Suprapubic skin (tissue), 4 donors: ENCODE data around the gene TTC6. TPM values are rescaled to one million over a fixed set of nuclear protein-coding genes. Genes with fewer than 3 reads are reported as not detected.

Source experiments
- DNase-seq, 2 donors: peaks; one replicate each; pipeline ENCODE4 v3.0.0-alpha.2; 2019; ENCODE audit warnings: low spot score in 2 of 2
- H3K27ac ChIP-seq: fragments of 200-600 bp; sonication (generic); one replicate; pipeline ENCODE4 v1.5.1; 2019
- H3K27me3 ChIP-seq: fragments of 200-600 bp; sonication (generic); one replicate; pipeline ENCODE4 v1.5.1; 2019
- H3K36me3 ChIP-seq: fragments of 200-600 bp; sonication (generic); one replicate; pipeline ENCODE4 v1.5.1; 2019
- H3K4me1 ChIP-seq: fragments of 200-600 bp; sonication (generic); one replicate; pipeline ENCODE4 v1.5.1; 2019
- H3K4me3 ChIP-seq: fragments of 200-600 bp; sonication (generic); one replicate; pipeline ENCODE4 v1.5.1; 2019; ENCODE audit warnings: mild to moderate bottlenecking
- H3K9me3 ChIP-seq: fragments of 200-600 bp; sonication (generic); one replicate; pipeline ENCODE4 v1.5.1; 2019
- EP300 ChIP-seq: sonication (generic); formaldehyde crosslinking; IDR thresholded peaks from one replicate; pipeline ENCODE4 v1.6.1; 2017; ENCODE audit warnings: antibody characterized with exemption
- POLR2A ChIP-seq, 2 donors: fragments of 450-650 bp; IDR thresholded peaks; one replicate each; pipeline ENCODE4 v1.6.1; 2017; ENCODE audit warnings: antibody characterized with exemption in 2 of 2, mild to moderate bottlenecking in 2 of 2, moderate library complexity in 2 of 2
- POLR2AphosphoS5 ChIP-seq, 3 donors: sonication (generic); formaldehyde crosslinking; IDR thresholded peaks; one replicate each; pipeline ENCODE4 v1.6.1; 2017; ENCODE audit warnings: antibody characterized with exemption in 3 of 3
- whole genome bisulfite sequencing: methylation state at CpG from one replicate; pipeline ENCODE4 v1.1.5; 2018; 5-methylcytosine and 5-hydroxymethylcytosine counted together
- total RNA-seq, 4 donors: library from RNA; depleted of rRNA; stranded (reverse); fragments of >200 nt; gene quantifications; one replicate each; pipeline ENCODE4 v1.1.0, GENCODE V29; 2016
- TF ChIP-seq, protein P1 (sequence below), 2 donors: fragments of 200-600 bp in 1 of 2; fragments of 450-650 bp in 1 of 2; sonication (generic) in 1 of 2; IDR thresholded peaks; one replicate each; pipeline ENCODE4 v1.5.1; 2016 to 2019; ENCODE audit warnings: antibody characterized with exemption in 2 of 2, mild to moderate bottlenecking in 1 of 2, moderate library complexity in 1 of 2

TTC6 gene, protein sequence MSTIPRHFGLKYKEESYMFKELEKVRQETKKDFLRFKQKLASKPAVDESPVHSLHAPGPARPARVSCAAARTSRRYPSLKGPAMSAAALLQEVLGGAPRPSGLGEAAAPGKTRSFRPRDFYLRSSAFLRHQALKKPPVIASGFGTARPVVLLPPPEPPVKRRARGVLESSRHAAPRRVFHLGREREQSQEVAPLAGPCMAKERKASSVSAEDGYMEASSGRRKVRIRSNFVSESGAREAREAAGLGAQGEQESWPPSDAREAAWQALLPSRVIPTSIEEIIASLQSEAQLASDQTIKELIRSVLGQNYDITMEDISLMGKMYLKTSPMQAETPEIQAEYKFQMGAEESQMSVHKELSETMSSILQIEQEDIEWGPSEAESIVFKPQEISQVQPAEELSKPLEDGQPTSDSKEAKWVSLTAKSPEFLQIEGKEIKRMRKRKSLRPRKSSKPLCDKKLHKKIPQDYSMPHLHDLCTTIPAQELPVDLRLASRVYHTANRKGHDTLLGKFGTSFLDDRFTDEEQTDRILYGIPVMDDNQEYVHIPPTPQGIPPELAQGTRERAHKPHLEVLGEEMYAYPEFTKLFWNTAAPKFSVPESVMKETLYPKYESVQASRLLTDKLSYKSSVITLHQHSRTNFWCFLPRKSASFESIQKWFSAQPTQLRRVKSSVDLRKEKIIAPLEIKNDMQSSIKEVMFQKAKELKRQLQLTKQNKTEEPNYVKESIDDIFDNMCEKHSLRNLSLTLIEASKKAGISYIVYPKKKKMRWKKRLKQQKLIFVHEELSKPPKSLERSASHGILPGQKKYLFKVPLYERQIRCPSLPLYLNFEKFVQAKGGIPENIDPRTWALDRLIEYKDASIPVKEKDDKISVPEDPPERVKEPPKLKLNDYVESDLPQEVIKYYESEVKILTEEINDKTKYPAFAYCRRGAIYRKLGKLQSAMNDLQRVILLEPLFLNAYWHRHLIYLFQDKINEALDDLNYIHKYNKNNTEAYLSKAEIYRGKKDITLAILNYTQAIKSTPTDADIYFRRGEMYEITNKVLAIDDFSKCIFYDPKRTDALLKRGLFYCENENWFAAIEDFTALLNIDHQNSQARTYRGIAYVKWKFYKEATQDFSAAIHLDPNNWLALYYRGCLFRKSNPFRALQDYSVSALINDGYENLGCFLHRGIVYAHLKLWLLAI (N-terminal part only)
- 1 to 10 TPM in 2 of 4 donors, under 1 TPM in 2; 0.18 to 9.5 (median 1.1) TPM for total RNA-seq

DNA sequence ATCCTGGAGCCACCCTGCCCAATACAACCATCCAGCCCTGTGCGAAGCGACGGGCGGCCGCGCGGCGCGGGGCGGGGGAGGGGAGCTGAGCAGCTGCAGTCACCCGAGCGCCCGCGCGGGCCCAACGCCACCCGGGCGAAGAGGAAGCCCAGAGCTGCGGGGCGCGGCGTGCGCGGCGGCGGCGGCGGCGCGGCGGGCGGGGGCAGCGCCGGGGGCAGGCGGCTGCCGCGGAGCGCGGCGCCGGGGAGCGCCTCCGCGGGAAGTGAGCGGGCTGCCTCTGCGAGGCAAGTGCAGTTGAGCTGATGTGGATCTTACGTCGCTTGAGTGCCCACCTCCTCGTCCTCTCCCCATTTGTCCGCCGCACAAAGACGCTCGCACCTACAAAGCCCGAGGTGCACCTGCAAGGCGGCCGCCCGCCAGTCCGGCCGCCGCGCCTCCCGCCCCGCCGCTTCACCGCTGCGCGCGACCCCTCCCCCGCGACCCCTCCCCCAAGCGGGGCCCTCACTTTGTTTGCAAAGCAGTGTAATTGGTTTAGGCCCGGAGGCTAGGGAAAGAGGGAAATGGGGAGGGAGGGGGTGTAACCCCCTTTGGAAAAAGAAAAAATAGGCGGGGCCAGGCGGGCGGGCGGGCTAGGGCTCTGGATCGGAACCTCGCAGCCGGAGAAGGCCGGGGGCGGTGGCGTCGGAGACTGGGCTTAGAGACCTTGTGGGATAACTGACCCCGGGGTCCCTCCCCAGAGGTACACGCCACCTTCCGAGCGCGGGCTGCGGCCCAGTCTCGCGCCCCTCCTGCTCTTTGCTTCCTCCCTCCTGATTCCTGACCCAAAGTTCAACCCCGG lies at the start of gene TTC6, which contains the start of gene FOXA1:
Gene TTC6 (plus strand): TSS at position 659 of the 838 bp plus-strand sequence. CDS start 26,436 bp downstream, outside the sequence.
Gene FOXA1 (minus strand): TSS at position 279 of the 838 bp plus-strand sequence. CDS start 277 bp downstream, at position 2.
- H3K27ac ChIP-seq = peak within 1 kb of the TSS; percentile 46
- DNase-seq = no peak
- H3K36me3 ChIP-seq = no peaks in the 10 kb centered on the region
- H3K27me3 ChIP-seq = peaks cover 96% of the 10 kb centered on the region
- H3K4me3 ChIP-seq = peak within 1 kb of the TSS; percentile 52
- H3K4me1 ChIP-seq = peaks cover 59% of the 10 kb centered on the region
- H3K9me3 ChIP-seq = no peaks in the 10 kb centered on the region
- TF ChIP-seq POLR2AphosphoS5 (IDR thresholded peaks at IDR 0.05) = no peak
- no peak for TF ChIP-seq POLR2A (IDR thresholded peaks at IDR 0.05)
- TF ChIP-seq EP300 = no peak
- TF ChIP-seq, protein P1, sequence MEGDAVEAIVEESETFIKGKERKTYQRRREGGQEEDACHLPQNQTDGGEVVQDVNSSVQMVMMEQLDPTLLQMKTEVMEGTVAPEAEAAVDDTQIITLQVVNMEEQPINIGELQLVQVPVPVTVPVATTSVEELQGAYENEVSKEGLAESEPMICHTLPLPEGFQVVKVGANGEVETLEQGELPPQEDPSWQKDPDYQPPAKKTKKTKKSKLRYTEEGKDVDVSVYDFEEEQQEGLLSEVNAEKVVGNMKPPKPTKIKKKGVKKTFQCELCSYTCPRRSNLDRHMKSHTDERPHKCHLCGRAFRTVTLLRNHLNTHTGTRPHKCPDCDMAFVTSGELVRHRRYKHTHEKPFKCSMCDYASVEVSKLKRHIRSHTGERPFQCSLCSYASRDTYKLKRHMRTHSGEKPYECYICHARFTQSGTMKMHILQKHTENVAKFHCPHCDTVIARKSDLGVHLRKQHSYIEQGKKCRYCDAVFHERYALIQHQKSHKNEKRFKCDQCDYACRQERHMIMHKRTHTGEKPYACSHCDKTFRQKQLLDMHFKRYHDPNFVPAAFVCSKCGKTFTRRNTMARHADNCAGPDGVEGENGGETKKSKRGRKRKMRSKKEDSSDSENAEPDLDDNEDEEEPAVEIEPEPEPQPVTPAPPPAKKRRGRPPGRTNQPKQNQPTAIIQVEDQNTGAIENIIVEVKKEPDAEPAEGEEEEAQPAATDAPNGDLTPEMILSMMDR (IDR thresholded peaks at IDR 0.05) = no peak
- WGBS = 2% methylated on average over 57 of the region's 92 CpGs

DNA sequence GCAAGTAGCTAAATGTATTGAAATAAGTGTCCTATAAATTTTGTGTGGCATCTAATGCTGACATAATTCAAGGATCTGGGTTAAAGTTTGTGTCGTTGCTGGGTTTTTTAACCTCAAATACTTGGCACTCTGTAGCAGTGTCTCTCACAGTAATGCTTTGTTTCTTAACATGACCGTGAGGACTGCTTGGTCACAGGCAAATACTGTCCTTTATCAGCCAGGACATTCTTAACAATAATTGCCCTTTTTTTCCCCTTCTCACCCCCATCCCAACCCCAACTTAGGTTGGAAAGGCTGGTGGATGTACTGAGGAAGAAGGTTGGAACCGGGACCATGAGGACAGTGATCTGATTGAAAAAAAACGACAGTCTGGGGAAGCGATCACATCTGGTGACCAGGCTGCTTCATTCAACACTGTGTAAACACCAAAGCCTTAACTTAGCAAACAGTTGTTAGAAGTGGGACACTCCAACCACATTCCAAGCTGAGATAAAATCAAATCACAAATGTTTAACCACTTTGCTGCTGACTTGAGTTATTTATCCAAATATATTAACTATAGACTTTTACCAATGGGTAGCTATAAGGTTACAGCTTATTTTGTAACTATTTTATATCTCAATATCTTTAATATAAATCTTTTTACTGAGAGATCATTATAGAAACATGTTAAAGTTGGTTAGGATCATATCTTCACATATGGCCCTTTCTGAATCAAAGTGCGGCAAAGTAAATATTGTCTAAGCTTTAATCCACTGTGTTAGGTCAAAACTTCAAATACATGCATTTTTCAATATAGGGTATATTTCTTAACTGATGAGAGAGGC lies 48.6 kb upstream of the TTC6 start:
- Histone ChIP-seq H3K4me3 (no peak overlapping the region), H3K27me3 (no peaks in the 10 kb centered on the region), H3K36me3 (no peaks in the 10 kb centered on the region), H3K27ac (no peak overlapping the region), H3K9me3 (no peaks in the 10 kb centered on the region), H3K4me1 (no peaks in the 10 kb centered on the region)
- no peak for TF ChIP-seq POLR2A (IDR thresholded peaks at IDR 0.05)
- no peak for TF ChIP-seq EP300
- TF ChIP-seq, protein P1 (IDR thresholded peaks at IDR 0.05) = no peak
- no peak for TF ChIP-seq POLR2AphosphoS5 (IDR thresholded peaks at IDR 0.05)
- 48% methylated on average over 6 of the region's 6 CpGs for WGBS
- DNase-seq = no peak

DNA sequence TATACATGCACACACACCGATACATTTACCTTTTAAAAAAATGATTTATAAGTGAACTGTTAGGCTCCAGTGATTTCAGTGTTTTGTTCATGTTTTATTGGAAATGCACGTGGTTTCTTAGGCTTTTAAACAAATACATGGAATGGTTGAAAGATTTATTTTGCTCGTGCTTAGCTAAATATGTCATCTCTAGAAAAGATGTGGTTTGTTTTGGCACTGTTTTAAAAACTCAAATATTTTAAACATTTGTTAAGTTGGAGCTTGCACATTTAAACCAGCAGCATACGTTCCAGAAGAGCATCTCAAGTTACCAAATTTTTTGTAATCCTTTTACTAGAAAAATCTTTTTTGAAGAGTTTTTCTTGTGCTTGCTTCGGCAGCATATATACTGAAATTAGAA lies 44.9 kb upstream of the TTC6 start:
- DNase-seq = no peak
- Histone ChIP-seq H3K27me3 (no peaks in the 10 kb centered on the region), H3K36me3 (no peaks in the 10 kb centered on the region), H3K9me3 (no peaks in the 10 kb centered on the region), H3K4me3 (no peak overlapping the region), H3K4me1 (no peaks in the 10 kb centered on the region), H3K27ac (no peak overlapping the region)
- WGBS = 51% methylated on average over 5 of the region's 5 CpGs
- no peak for TF ChIP-seq EP300
- no peak for TF ChIP-seq POLR2AphosphoS5 (IDR thresholded peaks at IDR 0.05)
- TF ChIP-seq, protein P1 (IDR thresholded peaks at IDR 0.05) = no peak
- TF ChIP-seq POLR2A (IDR thresholded peaks at IDR 0.05) = no peak

DNA sequence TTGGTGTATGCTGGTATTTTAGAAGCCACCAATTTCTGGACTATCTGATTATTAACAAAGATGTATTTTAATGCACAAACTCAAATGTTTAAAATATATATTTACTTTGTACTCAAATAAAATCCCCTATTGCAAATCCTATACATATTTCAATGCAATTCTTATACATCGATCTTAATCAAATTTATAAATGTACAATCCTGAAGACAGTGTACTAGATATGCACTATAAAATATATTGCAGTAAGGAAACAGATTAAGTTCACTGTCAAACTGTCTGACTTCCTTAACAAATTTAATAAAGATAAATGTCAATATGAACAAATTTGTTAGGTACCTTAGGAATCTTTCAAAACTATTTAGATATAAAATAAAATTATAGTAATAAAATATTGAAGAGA lies 44.3 kb upstream of the TTC6 start:
- H3K36me3 ChIP-seq = no peaks in the 10 kb centered on the region
- H3K4me3 ChIP-seq = no peak overlapping the region
- TF ChIP-seq POLR2A (IDR thresholded peaks at IDR 0.05) (no peak), EP300 (no peak), POLR2AphosphoS5 (IDR thresholded peaks at IDR 0.05) (no peak)
- TF ChIP-seq, protein P1 (IDR thresholded peaks at IDR 0.05) = no peak
- no peaks in the 10 kb centered on the region for H3K27me3 ChIP-seq
- 92% methylated on average over 1 of the region's 1 CpG for WGBS
- no peak for DNase-seq
- no peak overlapping the region for H3K27ac ChIP-seq
- no peaks in the 10 kb centered on the region for H3K9me3 ChIP-seq
- no peaks in the 10 kb centered on the region for H3K4me1 ChIP-seq
